HG03469 (cell line): ENCODE measurements around the gene ACRV1.
"Not testable (repeated sequence)": the region's sequence is repeated elsewhere in the genome, so short reads cannot be mapped to it uniquely, and the experiment has no call there.

Experiments
- ATAC-seq: cut with Tn5 transposase; IDR thresholded peaks from one replicate; pipeline ENCODE4 v1.9.1; 2021; ENCODE audit warnings: mild to moderate bottlenecking, moderate library complexity, moderate number of reproducible peaks; ENCODE audit not compliant: unreplicated experiment

Gene ACRV1, protein sequence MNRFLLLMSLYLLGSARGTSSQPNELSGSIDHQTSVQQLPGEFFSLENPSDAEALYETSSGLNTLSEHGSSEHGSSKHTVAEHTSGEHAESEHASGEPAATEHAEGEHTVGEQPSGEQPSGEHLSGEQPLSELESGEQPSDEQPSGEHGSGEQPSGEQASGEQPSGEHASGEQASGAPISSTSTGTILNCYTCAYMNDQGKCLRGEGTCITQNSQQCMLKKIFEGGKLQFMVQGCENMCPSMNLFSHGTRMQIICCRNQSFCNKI

DNA sequence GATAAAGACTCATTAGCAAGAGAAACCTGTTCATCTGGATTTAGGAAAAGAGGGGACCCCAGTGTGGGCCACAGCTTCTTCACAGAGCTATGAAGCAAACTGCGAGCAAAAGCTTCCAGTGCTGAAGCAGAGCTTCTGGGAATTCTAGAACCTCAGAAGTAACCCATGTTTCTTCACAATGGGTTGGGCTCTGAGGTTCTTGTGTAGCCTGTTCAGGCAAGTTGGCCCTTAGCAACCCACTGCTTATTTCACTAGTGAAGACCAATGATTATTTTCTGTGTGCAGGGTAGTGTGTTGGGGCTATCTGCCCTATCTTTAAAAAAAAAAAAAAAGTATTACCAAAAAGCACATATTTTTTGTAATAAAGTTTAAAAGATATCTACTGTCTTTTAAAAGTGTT lies at the start of gene ACRV1:
Gene ACRV1, minus strand, starts transcription at position 101 of the 400 bp plus-strand sequence. Its CDS starts 67 bp downstream, at position 34.
- ATAC-seq = no peak

DNA sequence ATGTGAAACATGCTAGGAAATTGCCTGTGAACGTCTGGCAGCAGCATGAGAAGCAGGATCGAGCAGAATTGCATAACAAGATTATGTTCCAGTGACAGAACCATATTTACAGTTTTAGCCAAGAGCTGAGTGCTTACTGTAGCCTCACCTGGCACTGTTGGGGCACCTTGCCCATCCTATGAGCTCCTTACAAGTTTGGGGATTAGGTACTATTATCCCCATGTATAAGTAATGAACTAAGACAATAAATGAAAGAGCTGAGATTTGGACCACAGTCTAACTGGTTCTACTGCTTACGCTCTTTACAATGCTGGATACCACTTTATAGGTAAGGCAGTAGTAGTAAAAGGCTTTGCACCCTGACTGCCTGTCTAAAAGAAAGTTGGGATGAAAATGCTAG lies 48.3 kb upstream of the ACRV1 start:
- ATAC-seq = no peak

DNA sequence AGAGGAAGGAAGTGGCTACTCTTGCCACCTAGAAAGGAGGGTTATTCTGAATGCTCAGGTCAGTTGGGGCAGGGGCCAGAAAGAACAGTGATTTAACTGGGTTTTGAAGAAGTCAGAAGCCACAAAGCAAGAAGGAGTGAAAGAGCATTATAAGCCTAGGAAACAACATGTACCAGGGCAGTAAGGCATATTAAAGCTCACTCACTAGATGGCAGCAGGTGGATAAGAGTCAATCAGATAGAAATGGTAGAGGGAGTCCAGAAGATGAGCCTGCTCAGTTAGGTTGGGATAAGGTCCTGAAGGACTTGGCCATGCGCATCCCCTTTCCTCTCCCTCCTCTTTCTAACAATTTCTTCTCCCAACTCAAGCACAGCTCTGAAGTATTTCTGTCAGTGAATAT lies 43.5 kb upstream of the ACRV1 start:
- no peak for ATAC-seq

DNA sequence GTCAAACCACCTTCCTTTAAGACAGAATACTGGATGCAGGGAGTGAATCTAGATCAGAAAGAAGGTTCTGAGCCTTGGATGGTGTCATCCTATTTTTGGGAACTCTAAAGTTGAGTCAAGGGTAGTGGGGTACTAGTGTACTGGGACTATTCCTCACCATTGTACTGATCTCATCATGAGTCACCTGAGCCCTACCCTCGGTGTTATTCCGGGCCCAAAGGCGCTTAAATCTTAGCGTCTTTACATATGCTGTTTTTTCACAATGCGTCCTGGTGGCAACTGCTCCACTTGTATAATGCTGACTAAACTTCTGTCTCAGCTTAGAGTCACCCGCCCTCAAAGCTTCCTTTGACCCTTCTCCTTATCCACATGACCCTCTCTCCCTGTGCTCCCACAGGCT lies 40.1 kb upstream of the ACRV1 start:
- ATAC-seq = no peak

DNA sequence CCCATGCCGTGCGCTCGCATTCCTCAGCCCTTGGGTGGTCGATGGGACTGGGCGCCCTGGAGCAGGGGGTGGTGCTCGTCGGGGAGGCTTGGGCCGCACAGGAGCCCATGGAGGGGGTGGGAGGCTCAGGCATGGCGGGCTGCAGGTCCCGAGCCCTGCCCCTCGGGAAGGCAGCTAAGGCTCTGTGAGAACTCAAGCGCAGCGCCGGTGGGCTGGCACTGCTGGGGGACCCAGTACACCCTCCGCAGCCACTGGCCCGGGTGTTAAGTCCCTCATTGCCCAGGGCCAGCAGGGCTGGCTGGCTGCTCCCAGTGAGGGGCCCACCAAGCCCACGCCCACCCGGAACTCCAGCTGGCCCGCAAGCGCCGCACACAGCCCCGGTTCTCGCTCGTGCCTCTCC lies 24.0 kb upstream of the ACRV1 start:
- ATAC-seq = not testable (repeated sequence)

DNA sequence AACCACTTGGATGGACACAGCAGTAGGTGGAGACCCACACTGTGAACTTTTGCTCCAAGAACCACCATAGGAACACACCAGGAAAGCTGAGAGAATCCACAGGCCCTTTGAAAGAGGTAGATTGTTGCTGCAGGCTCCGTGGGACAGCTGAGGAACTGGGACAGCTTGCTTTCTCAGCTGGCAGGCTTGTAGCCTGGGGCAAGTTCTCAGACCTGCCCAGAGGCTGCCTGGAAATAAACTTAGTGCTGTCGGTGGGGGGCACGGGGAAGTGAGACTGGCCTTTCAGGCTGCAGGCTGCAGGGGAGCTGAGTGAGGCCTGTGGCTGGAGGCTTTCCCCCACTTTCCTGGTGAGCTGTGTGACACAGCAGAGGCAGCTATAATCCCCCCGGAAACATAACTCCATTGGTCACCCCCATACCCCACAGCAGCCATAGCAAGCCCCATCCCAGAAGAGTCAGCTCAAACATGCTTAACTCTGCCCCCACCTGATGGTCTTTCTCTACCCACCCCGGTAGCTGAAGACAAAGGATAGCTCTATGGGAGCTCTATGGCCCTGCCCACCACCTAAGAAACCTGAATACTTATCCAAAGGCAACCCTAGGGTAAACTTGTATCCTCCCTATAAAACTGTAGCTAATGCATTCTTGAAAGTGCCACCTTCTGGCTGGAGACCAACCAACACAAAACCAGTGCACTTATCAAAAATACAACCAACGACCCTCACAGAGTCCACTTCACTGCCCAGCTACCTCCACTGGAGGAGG lies 21.4 kb upstream of the ACRV1 start:
- ATAC-seq = no peak

DNA sequence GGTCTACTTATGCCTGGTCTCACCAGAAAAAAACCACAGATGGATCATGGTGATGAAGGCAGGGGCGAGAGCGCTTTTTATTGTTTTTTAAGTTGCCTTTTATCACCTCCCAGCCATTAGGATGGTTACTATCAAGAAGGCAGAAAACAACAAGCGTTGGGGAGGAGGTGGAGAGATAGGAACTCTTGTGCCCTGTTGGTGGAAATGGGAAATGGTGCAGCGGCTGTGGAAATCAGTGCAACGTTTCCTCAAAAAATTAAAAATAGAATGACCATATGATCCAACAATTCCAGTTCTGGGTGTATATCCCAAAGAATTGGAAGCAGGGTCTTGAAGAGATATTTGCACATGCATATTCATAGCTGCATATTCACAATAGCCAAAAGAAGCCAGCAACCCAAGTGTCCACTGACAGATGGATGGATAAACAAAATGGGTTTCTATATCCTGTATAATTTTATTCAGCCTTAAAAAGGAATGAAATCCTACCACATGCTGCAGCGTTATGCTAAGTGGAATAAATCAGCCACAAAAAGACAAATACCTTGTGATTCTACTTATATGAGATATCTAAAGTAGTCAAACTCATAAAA lies 20.5 kb upstream of the ACRV1 start:
- no peak for ATAC-seq

DNA sequence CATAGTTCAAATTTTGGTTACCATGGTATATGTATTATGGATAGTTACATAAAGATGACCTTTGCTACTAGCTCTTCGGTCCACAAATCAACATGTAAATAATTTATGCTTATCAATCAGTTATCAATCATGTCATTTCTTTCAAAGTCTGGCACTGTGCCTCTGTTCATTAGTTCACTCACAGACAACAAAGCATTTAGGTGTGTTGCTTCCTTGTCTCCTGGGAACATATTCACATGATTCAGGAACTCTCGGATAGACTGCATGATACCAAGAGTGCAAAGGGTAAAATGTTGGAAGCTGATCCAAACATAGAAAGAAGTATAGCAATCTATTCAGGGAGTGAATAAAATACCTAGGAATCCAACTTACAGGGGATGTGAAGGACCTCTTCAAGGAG lies 14.3 kb upstream of the ACRV1 start:
- ATAC-seq = no peak

DNA sequence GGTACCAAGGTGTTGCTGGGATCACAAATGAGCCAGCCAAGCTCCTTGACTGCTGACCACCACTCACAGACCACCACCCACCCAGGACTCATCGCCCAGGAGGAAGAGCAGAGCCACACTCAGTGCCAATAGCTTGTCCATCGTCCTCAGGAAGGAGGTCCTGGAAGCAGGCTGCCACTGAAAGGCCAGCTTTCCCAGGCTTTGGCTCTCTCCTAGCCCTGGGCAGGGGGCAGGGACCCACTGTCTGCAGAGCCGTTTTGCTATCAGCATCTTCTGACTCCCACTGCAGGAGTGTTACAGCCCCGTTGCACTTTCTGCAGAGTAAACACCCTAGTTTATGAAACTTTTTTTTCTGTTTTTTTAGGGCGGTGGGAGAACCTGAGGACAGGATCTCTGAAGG lies 12.2 kb upstream of the ACRV1 start:
- no peak for ATAC-seq

DNA sequence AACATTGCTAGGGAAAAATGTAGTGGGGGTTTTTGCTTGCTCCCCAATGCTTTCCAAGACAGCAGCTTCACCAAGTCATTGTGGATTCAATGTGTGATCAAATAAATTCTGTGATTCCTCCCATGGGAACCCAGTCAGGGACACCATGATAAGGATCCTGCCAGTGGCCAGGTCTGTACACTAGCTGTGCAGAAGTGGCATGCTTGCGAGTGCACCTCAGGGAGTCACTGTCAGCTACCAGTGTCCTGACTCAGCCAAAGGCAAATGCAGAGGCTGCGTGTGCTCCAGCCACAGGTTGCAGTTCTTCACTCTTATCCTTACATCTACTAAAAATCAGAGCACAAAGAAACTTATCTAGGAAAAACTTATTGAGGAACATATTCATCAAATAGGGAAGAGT lies 9.4 kb upstream of the ACRV1 start:
- ATAC-seq = no peak

DNA sequence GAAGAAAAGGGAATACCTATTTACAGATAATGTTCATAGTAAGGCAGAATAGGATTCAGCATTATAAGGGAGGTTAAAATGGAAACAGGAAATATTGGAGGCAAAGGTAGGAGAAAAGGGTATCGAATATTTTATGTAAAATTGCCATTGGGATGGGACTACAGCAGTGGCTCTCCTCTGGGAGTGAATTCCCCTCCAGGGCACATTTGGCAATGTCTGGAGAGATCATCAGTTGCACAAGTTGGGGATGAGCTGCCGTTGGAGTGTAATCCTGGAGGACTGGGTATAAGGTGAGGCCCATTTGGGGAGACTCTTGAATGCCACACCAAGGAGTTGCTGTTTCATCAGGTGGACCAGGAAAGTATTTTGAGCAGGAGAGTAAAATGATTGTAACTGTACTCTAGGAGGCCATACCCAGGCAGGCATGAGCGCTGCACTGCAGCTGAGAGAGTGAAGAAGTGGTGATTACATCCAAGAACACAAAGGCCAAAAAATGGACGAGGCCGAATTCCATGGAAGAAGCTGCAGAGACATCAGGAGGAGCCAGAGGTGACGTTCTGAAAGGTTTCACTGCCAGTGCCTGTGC lies 8.7 kb upstream of the ACRV1 start:
- no peak for ATAC-seq

DNA sequence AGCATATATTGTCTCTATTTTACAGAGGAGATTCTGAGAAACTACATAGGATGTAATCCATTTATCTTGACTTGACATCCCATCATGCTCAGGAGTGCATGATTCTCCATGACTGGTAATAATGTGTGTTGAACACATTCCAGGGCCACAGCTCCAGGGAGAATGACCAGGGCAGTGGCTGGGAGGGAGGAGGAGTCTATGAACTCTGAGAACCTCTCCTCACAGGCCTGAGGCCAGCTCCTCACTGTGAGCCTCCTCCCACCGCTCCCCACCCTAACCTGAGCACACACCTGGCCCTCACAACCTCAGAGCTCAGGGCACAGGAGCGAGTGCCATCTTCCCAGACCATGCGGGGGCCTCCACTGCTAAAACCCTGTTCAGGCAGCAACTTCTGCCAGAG lies 8.0 kb upstream of the ACRV1 start:
- ATAC-seq = no peak

DNA sequence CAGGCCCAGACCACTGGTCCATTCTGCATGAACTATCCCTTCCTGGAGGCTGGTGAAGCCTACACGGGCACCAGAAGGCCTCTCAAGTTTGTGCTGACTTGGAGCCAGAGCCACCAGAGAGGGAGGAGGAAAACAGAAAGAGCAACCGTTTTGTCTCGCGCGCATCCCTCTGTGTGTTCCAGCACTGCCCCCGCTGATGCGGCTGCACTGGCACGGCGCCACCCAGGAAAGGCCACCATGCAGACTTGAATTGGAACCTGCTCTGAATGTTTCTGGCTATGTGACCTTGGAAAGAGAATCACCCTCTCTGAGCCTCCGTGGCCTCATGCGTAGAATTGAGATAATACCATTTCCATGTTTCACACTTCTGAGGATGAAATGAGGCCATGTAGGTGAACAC lies 7.4 kb upstream of the ACRV1 start:
- no peak for ATAC-seq

DNA sequence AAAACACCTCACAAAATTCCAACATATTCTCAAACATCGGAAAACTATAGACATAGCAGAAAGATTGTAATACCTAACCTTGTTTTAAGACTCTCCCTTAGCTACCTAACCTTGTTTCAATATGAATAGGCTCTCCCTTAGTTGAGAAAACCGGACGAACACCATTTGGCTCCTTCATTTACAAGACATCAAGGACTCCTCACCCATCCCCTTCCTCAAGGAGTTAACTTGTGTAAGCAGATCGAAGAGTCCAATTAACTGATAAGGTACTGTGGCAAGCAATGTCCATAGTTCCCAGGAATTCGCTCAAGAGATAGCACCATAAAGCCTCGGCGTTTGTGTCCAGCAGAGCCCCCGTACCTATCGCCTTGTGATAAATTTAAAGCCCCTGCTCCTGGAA lies 4.6 kb upstream of the ACRV1 start:
- no peak for ATAC-seq

DNA sequence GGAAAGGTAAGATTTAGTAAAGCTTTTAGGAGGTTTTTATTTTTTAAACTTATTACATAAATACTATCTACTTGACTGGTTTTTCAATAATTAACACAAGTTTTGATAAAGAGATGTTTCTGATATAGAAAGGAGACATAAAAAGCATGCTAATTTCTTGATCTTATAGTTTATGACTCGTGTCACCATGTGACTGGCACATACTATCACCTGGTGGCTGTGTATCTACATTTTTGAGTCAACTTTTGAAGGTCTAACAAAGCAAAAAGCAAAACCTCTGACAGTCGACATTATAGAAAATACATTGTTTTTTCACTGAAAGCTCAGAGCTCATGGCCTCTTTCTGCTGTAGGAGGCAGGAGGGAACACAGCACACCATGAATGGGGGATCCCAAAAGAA lies 810 bp downstream of the ACRV1 start:
- ATAC-seq = no peak

DNA sequence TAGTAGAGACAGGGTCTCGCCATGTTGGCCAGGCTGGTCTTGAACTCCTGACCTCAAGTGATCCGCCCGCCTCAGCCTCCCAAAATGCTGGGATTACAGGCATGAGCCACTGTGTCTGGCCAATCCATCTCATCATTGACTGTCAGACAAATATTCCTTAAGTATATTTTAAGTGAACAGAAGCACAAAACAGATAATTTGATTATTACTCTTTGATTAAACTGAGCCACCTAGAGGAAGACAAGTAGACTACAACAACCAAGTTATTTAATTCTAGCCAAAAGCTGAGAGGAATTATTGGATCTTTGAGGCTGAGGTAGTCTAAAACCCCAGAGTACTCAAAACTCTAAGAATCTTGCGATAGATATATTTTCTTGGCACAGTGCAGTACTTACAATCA lies 1.2 kb downstream of the ACRV1 start:
- no peak for ATAC-seq

DNA sequence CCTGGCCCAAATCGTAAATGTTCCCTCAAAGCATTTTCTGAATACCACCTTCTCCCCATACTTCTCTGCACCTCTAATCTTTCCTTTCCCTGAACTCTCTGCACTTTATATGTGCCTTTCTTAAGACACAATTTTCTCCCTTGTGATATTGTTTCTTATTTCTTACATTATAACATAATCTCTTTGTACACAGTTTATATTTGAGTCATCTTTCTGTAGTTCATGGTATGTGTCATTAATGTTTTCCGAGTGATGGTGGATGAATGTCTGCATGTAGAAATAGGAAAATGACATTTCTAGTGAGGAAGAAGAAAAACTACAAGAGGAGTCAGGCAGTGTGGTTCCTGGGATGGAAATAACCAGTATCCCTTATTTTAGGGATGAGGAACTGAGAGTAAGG lies 5.5 kb downstream of the ACRV1 start:
- ATAC-seq = no peak

DNA sequence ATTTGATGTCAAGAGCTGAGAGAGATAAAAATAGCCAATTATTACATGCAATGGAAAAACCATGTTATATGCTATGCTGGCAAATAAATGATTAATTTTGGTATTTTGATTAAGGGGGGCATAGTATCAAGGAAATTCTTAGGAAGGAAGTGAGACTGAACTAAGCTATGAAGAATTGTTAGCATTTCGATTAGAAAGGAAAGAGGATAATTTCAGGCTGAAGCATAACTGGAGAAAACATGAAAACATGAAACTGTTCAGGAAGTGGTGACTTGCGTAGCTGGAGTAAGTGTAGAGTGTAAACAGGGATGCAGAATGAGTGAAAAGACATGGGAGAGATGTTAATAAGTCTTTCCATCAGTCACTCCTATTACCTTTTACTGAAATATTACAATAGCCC lies 6.4 kb downstream of the ACRV1 start:
- ATAC-seq = no peak

DNA sequence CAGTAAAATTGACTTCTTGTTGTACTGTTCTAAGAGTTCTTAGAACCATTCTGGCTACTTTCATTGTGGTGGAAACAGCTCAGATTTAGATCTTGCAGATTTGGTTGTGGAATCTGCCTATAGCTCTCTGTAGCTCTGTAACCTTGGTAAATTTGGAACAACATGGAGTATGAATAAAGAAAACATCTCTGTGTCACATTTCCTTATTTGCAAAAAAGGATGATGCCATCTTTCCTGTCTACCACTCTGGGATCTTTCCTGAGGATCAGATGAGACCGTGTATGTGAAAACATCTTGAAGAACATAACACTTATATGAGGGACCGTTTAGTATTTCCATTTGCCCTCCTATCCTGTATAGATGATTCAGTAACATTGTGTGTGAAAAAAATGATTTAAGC lies 9.1 kb downstream of the ACRV1 start:
- no peak for ATAC-seq

DNA sequence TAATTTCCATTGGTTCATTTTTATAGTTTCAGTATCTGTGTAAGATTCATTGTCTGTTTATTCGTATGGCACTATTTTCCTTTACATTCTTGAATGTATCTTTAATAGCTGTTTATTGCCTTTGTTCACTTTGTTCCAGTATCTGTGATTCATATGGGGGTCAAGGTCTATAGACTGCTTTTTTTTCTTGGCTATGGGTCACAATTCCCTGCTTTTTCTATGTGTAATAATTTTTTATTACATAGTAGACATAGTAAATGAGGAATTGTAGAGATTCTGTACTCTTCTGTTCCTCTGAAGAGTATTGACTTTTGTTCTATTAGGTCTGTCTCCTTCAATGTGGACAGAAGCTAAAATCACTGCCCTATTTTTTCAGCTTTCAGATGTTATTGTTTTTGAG lies 10.5 kb downstream of the ACRV1 start:
- ATAC-seq = no peak

DNA sequence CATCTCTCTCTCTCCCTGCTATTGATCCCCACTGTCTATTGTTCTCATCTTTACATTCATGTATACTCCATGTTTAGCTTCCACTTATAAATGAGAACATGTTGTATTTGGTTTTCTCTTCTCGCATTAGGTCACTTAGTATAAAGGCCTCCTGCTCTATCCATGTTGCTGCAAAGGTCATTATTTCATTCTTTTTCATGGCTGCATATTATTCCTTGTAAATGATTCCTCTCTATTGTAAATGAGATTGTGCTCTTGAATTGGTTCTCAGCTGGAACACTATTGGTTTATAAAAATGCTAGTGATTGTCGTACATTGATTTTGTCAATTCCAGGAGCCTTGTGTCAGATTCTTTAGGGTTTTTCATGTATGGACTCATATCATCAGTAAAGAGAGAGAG lies 13.5 kb downstream of the ACRV1 start:
- ATAC-seq = no peak

DNA sequence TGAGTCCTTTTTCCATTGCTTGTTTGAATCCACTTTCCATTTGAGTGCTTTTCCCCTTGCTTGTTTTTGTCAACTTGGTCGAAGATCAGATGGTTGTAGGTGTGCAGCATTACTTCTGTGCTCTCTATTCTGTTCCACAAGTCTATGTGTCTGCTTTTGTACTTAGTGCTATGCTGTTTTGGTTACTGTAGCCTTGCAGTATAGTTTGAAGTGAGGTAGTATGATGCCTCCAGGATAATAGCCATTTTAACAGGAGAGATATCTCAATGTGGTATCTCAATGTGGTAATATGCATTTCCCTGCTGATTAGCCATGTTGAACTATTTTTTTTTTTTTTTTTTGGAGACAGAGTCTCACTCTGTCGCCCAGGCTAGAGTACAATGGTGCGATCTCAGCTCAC lies 16.7 kb downstream of the ACRV1 start:
- no peak for ATAC-seq
